SU-DHL-6 (cell line): Measurements from ENCODE around the gene ZNF175.

Source experiments
- EZH2phosphoT487 ChIP-seq: fragments of 200-600 bp; sonication (generic), shearing (Covaris generic); conservative IDR thresholded peaks from 2 replicates; pipeline ENCODE4 v1.6.1; 2018; ENCODE audit warnings: mild to moderate bottlenecking, antibody characterized with exemption, low read length, moderate library complexity, mixed read lengths
- TF ChIP-seq, protein P1 (sequence below): fragments of 200-600 bp; sonication (generic); IDR thresholded peaks from one replicate; pipeline ENCODE4 v1.5.1; 2017; ENCODE audit warnings: antibody characterized with exemption, mild to moderate bottlenecking, low read length, moderate library complexity; ENCODE audit not compliant: insufficient read depth, poor library complexity, severe bottlenecking

DNA sequence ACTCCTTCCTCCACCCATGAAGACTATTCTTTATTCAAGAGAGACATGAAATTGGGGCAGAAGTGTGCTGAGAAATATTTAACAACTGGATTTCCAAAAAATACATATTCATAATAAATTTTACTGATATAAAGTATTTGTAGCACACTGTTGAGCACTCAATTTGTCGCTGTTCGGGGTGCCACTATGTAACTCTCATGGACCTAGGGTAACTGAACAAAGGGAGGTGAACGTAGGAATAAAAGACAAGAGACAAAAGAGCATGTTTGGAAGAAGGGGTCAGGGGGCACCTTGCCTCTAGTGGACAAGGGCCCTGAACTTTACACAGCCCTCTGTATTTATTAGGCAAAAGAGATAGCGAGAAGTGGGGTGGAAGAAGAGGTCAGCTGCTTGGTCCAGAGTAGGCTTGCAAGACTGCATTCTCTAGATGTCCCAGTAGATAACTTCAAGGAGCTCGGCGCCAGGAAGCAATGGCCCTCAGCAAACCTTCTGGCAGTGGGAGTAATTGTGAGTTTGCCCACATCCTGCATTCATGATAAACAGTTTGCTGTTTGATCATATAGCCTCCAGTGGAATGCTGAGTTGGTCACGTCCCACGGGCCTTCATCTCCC lies 4.5 kb upstream of the ZNF175 start:
- TF ChIP-seq, protein P1, sequence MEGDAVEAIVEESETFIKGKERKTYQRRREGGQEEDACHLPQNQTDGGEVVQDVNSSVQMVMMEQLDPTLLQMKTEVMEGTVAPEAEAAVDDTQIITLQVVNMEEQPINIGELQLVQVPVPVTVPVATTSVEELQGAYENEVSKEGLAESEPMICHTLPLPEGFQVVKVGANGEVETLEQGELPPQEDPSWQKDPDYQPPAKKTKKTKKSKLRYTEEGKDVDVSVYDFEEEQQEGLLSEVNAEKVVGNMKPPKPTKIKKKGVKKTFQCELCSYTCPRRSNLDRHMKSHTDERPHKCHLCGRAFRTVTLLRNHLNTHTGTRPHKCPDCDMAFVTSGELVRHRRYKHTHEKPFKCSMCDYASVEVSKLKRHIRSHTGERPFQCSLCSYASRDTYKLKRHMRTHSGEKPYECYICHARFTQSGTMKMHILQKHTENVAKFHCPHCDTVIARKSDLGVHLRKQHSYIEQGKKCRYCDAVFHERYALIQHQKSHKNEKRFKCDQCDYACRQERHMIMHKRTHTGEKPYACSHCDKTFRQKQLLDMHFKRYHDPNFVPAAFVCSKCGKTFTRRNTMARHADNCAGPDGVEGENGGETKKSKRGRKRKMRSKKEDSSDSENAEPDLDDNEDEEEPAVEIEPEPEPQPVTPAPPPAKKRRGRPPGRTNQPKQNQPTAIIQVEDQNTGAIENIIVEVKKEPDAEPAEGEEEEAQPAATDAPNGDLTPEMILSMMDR, result no peak
- no peak for TF ChIP-seq EZH2phosphoT487
